ENCODE measurements around the gene SARDH. TPM values are rescaled to one million over a fixed set of nuclear protein-coding genes. Genes with fewer than 3 reads are reported as not detected.

SARDH gene
- total RNA-seq, 1 experiment from 2014 or later, result 5.6 TPM

- TF ChIP-seq REST (IDR thresholded peaks at IDR 0.05; ENCODE audit: low read depth), result no peak
- no peak for TF ChIP-seq YY1 (IDR thresholded peaks at IDR 0.05; ENCODE audit: extremely low read depth, insufficient replicate concordance, low read depth, low read length)
- TF ChIP-seq SIN3A (IDR thresholded peaks at IDR 0.05; ENCODE audit: low read depth), result no peak
- TF ChIP-seq EZH2 (IDR thresholded peaks at IDR 0.05), result no peak
- TF ChIP-seq SP1 (IDR thresholded peaks at IDR 0.05; ENCODE audit: low read depth), result no peak
Observed at GRCh38 chr9:133783331-133783731, 45.2 kb upstream of the SARDH start (continued).

GRCh38 chr9:133782157-133783130 is 44.3 kb upstream of the SARDH start:
- intact Hi-C loops (cut with micrococcal nuclease), result loop anchor here (1.0 to 2.0 kb wide), 2 partner anchors 212 to 316 kb away; no protein-coding TSS in a partner anchor
- Histone ChIP-seq H3K4me3 (replicated peaks in 1 of 2; ENCODE audit: low read depth in 1 of 2, low read length in 2 of 2) (no peak overlapping the region), H3K9me3 (ENCODE audit: control insufficient read depth in 1 of 2, insufficient read depth in 1 of 2, low read depth in 1 of 2, low read length in 2 of 2) (no peaks in the 10 kb centered on the region), H4K20me1 (ENCODE audit: insufficient read depth) (no peaks in the 10 kb centered on the region), H2AFZ (ENCODE audit: low read depth, low read length, poor library complexity, severe bottlenecking) (no peak overlapping the region), H3K27ac (ENCODE audit: low read depth, low read length) (no peak overlapping the region), H3K9me2 (ENCODE audit: insufficient read depth) (no peaks in the 10 kb centered on the region), H3K36me3 (ENCODE audit: control insufficient read depth in 1 of 2, insufficient read depth in 2 of 2, low read length in 2 of 2) (peaks cover 0 to 3% of the 10 kb centered on the region in 2 experiments; a peak in 1 of 4 replicates), H3K9ac (ENCODE audit: low read length) (no peak overlapping the region), H3K27me3 (ENCODE audit: insufficient read depth, low read length) (no peaks in the 10 kb centered on the region), H3K79me2 (ENCODE audit: insufficient read depth, low read length) (no peaks in the 10 kb centered on the region), H3K4me2 (ENCODE audit: low read length) (no peak overlapping the region), H3K4me1 (ENCODE audit: control insufficient read depth in 1 of 2, insufficient read depth in 2 of 2, low read length in 2 of 2) (no peaks in the 10 kb centered on the region)
- TF ChIP-seq ATF3 (IDR thresholded peaks at IDR 0.05) (no peak), EZH2phosphoT487 (IDR thresholded peaks at IDR 0.05; ENCODE audit: borderline replicate concordance) (no peak), CTCF (IDR thresholded peaks at IDR 0.05 in 2 of 3, conservative IDR thresholded peaks at IDR 0.05 in 1 of 3; ENCODE audit: borderline replicate concordance in 1 of 3, insufficient read depth in 1 of 3, low read depth in 2 of 3, low read length in 2 of 3) (peak; percentile 75 to 88 (median 87); a peak in 5 of 6 replicates), YY1 (IDR thresholded peaks at IDR 0.05; ENCODE audit: extremely low read depth, insufficient replicate concordance, low read depth, low read length) (peak; percentile 42), EZH2 (IDR thresholded peaks at IDR 0.05) (no peak), JUND (IDR thresholded peaks at IDR 0.05) (no peak), ZFX (IDR thresholded peaks at IDR 0.05) (no peak), ELF1 (IDR thresholded peaks at IDR 0.05; ENCODE audit: borderline replicate concordance, low read depth) (no peak), RAD21 (IDR thresholded peaks at IDR 0.05; ENCODE audit: low read depth) (peak; percentile 70), SRF (IDR thresholded peaks at IDR 0.05; ENCODE audit: low read depth) (no peak)
- CTCF ChIA-PET, result interaction anchor here (0.6 to 3.2 kb wide), 10 partner anchors 9 to 317 kb away, joined by 3 to 76 read pairs (median 5); partner anchors contain the start of genes ADAMTSL2, BRD3OS and SARDH
- RAD21 ChIA-PET (ENCODE audit: low non-redundant PET in 1 of 2, low total read pairs in 2 of 2, uncharacterized antibody in 2 of 2, unreplicated experiment in 2 of 2), result interaction anchor here (0.6 to 2.1 kb wide), 5 partner anchors 40 to 243 kb away, joined by 3 to 13 read pairs (median 4); partner anchors contain the start of gene BRD3OS (in 1 of the 2)
- ATAC-seq (peak; percentile 81), DNase-seq (ENCODE audit: low read depth, low spot score) (peak; percentile 26)
- no TSS peak for BruUV-seq (replicated peaks)
- POLR2A ChIA-PET, result interaction anchor here (1.4 kb wide), 1 partner anchor 211 kb away, joined by 4 read pairs; no protein-coding TSS in a partner anchor

Measured in HCT116 (cell line).